Suprapubic skin (tissue), 4 donors: Measurements from ENCODE around the gene PAEP. TPM values are rescaled to one million over a fixed set of nuclear protein-coding genes. Genes with fewer than 3 reads are reported as not detected.
A peak's percentile ranks its signal among the peaks of the same experiment; 100 is the strongest.

Experiments
- DNase-seq, 2 donors: peaks; one replicate each; pipeline ENCODE4 v3.0.0-alpha.2; 2019; ENCODE audit warnings: low spot score in 2 of 2
- H3K27ac ChIP-seq: fragments of 200-600 bp; sonication (generic); one replicate; pipeline ENCODE4 v1.5.1; 2019
- H3K27me3 ChIP-seq: fragments of 200-600 bp; sonication (generic); one replicate; pipeline ENCODE4 v1.5.1; 2019
- H3K36me3 ChIP-seq: fragments of 200-600 bp; sonication (generic); one replicate; pipeline ENCODE4 v1.5.1; 2019
- H3K4me1 ChIP-seq: fragments of 200-600 bp; sonication (generic); one replicate; pipeline ENCODE4 v1.5.1; 2019
- H3K4me3 ChIP-seq: fragments of 200-600 bp; sonication (generic); one replicate; pipeline ENCODE4 v1.5.1; 2019; ENCODE audit warnings: mild to moderate bottlenecking
- H3K9me3 ChIP-seq: fragments of 200-600 bp; sonication (generic); one replicate; pipeline ENCODE4 v1.5.1; 2019
- EP300 ChIP-seq: sonication (generic); formaldehyde crosslinking; IDR thresholded peaks from one replicate; pipeline ENCODE4 v1.6.1; 2017; ENCODE audit warnings: antibody characterized with exemption
- POLR2A ChIP-seq, 2 donors: fragments of 450-650 bp; IDR thresholded peaks; one replicate each; pipeline ENCODE4 v1.6.1; 2017; ENCODE audit warnings: antibody characterized with exemption in 2 of 2, mild to moderate bottlenecking in 2 of 2, moderate library complexity in 2 of 2
- POLR2AphosphoS5 ChIP-seq, 3 donors: sonication (generic); formaldehyde crosslinking; IDR thresholded peaks; one replicate each; pipeline ENCODE4 v1.6.1; 2017; ENCODE audit warnings: antibody characterized with exemption in 3 of 3
- WGBS: methylation state at CpG from one replicate; pipeline ENCODE4 v1.1.5; 2018; 5-methylcytosine and 5-hydroxymethylcytosine counted together
- total RNA-seq, 4 donors: library from RNA; depleted of rRNA; stranded (reverse); fragments of >200 nt; gene quantifications; one replicate each; pipeline ENCODE4 v1.1.0, GENCODE V29; 2016
- TF ChIP-seq, protein P1 (sequence below), 2 donors: fragments of 200-600 bp in 1 of 2; fragments of 450-650 bp in 1 of 2; sonication (generic) in 1 of 2; IDR thresholded peaks; one replicate each; pipeline ENCODE4 v1.5.1; 2016 to 2019; ENCODE audit warnings: antibody characterized with exemption in 2 of 2, mild to moderate bottlenecking in 1 of 2, moderate library complexity in 1 of 2

PAEP gene
- total RNA-seq, 4 donors from 2014 or later: 5.6 TPM; not detected in 3

DNA sequence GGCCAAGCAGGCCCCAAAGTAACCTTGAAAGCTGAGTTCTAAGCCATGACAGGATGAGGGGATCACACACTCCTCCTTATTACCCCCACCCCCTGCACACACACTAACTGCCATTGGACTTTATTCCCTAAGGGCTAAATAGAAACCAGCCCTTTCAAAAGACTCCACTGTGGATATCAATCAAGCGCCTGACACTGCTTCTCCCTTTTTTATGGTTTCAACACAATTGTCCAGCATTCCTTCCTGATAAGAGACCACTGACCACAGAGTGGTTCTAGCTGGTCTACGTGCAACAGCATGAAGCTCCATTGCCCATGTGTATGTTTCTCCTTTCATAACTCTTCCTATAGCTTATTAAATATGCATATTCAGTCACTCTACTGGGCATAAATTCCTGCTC lies 34.7 kb downstream of the PAEP start:
- Histone ChIP-seq H3K4me1 (no peaks in the 10 kb centered on the region), H3K4me3 (no peak overlapping the region), H3K9me3 (no peaks in the 10 kb centered on the region), H3K27me3 (peaks cover 31% of the 10 kb centered on the region), H3K27ac (no peak overlapping the region), H3K36me3 (no peaks in the 10 kb centered on the region)
- TF ChIP-seq, protein P1, sequence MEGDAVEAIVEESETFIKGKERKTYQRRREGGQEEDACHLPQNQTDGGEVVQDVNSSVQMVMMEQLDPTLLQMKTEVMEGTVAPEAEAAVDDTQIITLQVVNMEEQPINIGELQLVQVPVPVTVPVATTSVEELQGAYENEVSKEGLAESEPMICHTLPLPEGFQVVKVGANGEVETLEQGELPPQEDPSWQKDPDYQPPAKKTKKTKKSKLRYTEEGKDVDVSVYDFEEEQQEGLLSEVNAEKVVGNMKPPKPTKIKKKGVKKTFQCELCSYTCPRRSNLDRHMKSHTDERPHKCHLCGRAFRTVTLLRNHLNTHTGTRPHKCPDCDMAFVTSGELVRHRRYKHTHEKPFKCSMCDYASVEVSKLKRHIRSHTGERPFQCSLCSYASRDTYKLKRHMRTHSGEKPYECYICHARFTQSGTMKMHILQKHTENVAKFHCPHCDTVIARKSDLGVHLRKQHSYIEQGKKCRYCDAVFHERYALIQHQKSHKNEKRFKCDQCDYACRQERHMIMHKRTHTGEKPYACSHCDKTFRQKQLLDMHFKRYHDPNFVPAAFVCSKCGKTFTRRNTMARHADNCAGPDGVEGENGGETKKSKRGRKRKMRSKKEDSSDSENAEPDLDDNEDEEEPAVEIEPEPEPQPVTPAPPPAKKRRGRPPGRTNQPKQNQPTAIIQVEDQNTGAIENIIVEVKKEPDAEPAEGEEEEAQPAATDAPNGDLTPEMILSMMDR (IDR thresholded peaks at IDR 0.05): no peak
- no peak for TF ChIP-seq POLR2AphosphoS5 (IDR thresholded peaks at IDR 0.05)
- no peak for TF ChIP-seq POLR2A (IDR thresholded peaks at IDR 0.05)
- TF ChIP-seq EP300: no peak
- whole genome bisulfite sequencing: 58% methylated on average over 2 of the region's 2 CpGs
- DNase-seq: no peak

DNA sequence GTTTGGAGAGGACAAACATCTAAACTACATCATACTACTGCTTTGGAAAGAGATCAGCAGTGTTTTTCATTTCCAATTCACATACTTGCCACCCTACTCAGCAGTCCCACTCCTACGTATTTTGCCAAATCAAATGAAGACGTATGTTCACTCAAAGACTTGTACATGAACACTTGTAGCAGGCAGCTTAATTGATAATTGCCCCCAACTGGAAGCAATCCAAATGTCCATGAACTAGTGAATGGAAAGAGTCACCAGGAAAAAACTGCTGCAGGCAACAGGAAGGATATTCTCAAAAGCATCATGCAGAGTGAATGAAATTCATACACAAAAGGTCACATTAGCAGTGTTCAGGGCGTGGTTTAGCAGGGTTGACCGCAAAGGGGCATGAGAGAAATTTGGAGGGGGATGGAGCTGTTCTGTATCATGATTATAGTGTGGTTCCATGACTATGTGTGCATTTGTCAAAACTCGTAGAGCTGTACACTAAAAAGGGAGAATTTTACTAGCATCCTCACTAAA lies 38.8 kb downstream of the PAEP start:
- no peak for DNase-seq
- Histone ChIP-seq H3K4me1 (no peaks in the 10 kb centered on the region), H3K4me3 (no peak overlapping the region), H3K27ac (no peak overlapping the region), H3K9me3 (no peaks in the 10 kb centered on the region), H3K36me3 (no peaks in the 10 kb centered on the region), H3K27me3 (peaks cover 19% of the 10 kb centered on the region)
- 55% methylated on average over 5 of the region's 5 CpGs for WGBS
- no peak for TF ChIP-seq POLR2AphosphoS5 (IDR thresholded peaks at IDR 0.05)
- TF ChIP-seq EP300: no peak
- TF ChIP-seq POLR2A (IDR thresholded peaks at IDR 0.05): no peak
- TF ChIP-seq, protein P1 (IDR thresholded peaks at IDR 0.05): no peak

DNA sequence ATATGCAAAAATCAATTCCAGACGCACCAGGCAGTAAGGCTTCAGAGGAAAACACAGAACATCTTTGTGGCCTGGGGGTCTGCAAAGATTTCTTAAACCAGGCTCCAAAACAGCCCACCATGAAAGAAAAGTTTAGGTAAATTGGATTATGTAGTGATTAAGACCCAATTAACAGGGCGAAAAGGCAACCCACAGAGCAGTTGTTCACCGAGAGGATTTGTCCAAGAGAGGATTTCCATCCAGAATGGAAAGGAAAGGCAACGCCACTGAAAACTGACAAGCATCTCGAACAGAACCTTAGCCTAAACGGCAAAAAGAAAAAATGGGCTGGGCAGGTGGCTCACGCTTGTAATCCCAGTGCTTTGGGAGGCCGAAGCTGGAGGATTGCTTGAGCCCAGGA lies 40.4 kb downstream of the PAEP start:
- Histone ChIP-seq H3K27ac (no peak overlapping the region), H3K27me3 (peaks cover 14% of the 10 kb centered on the region), H3K9me3 (no peaks in the 10 kb centered on the region), H3K4me1 (no peaks in the 10 kb centered on the region), H3K4me3 (no peak overlapping the region), H3K36me3 (no peaks in the 10 kb centered on the region)
- DNase-seq: no peak
- no peak for TF ChIP-seq POLR2A (IDR thresholded peaks at IDR 0.05)
- no peak for TF ChIP-seq EP300
- no peak for TF ChIP-seq POLR2AphosphoS5 (IDR thresholded peaks at IDR 0.05)
- TF ChIP-seq, protein P1 (IDR thresholded peaks at IDR 0.05): no peak
- WGBS: 78% methylated on average over 8 of the region's 8 CpGs

DNA sequence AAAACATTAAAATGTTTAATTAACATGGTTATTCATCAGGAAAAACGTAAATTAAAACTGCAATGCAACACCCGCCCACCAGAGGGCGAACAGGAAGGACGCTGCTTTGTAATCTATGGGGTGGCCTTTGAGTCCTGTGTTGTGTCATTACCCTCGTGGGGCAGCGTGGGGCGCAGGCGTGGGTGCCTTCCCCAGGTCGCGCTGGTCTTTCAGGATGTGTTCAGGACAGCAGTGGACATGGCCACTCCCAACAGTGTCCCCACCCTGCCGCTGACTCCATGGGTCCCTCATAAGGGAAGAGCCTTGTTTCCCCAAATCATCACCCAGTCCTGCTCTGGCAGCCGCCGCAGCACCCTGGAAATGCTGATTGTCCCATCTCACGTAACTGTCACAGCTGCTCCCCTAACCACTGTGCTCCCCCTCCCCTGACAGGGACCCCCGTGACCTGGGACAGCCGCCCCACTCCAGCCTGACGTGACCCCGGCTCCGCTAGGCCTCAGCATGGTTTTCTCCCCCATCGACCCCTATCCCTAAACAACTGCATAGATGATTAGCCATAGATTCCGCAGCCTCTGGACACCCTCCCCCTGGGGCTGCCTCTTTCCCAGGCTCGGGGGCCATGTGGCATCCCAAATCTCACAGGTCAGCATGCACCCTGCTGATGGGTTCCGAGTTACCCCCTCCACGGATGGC lies 41.4 kb downstream of the PAEP start:
- DNase-seq: peak; percentile 56 to 78
- TF ChIP-seq, protein P1 (IDR thresholded peaks at IDR 0.05): peak; percentile 29 to 75
- no peak for TF ChIP-seq EP300
- H3K4me1 ChIP-seq: no peaks in the 10 kb centered on the region
- H3K4me3 ChIP-seq: no peak overlapping the region
- WGBS: 51% methylated on average over 22 of the region's 24 CpGs
- no peaks in the 10 kb centered on the region for H3K9me3 ChIP-seq
- no peak overlapping the region for H3K27ac ChIP-seq
- H3K27me3 ChIP-seq: peaks cover 7% of the 10 kb centered on the region
- H3K36me3 ChIP-seq: no peaks in the 10 kb centered on the region

DNA sequence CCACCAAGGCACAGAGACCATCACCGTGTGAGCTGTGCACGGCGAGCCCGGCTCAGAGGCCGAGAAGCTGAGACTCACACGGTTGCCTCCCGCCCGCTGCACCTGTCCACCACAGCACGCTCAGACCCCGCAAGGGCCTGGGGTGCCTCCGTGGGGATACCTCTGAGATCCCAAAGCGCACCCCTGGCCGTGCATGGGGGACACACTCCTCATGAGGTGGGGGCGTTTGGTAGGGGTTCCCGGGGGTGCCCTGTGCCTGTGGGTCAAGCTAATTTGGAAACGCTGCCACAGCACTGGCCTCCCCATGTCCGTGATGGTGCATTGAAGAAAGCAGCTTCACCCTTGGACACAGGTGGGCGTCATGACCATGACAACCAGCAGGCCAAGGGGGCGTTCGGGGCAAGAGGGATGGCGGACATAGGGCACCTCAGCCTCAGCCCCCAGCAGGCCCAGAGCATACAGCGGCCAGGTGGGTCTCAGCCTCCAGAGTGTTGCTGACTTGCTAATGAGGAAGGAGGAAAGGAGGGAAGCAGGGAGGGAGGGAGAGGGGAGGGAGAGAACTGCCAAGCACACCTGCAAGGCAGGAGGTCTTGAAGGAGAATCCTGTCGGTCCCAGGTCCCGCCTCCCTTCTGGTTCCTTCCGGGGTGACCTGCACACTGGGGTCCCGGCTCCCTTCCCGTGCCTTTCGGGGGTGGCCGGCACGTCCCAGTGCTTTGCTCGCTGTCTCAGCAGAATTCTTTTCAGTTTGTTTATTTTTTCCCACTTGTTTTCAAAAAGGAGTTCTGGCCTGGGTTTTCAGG lies 43.1 kb downstream of the PAEP start:
- TF ChIP-seq EP300 (no peak), POLR2A (IDR thresholded peaks at IDR 0.05) (no peak), POLR2AphosphoS5 (IDR thresholded peaks at IDR 0.05) (no peak)
- TF ChIP-seq, protein P1 (IDR thresholded peaks at IDR 0.05): no peak
- Histone ChIP-seq H3K36me3 (no peaks in the 10 kb centered on the region), H3K27me3 (peaks cover 10% of the 10 kb centered on the region), H3K4me3 (no peak overlapping the region), H3K27ac (no peak overlapping the region), H3K4me1 (no peaks in the 10 kb centered on the region), H3K9me3 (no peaks in the 10 kb centered on the region)
- peak; percentile 52 to 71 for DNase-seq
- WGBS: 75% methylated on average over 19 of the region's 31 CpGs
